B cell (primary cell): Measurements from ENCODE around the gene KLHL24. TPM values are rescaled to one million over a fixed set of nuclear protein-coding genes. Genes with fewer than 3 reads are reported as not detected.
A peak's percentile ranks its signal among the peaks of the same experiment; 100 is the strongest.

Experiments used
- ATAC-seq: fragments of 200-7000 bp; cut with Tn5 transposase; one replicate; pipeline ENCODE4 v1.10.0; 2021; ENCODE audit warnings: low read depth, mild to moderate bottlenecking, moderate number of reproducible peaks, moderate library complexity
- CTCF ChIA-PET: fragments of 350-600 bp; sonication (Branson Sonifier 250); formaldehyde crosslinking; loops from one replicate; lab custom pipeline; 2021; ENCODE audit warnings: antibody characterized with exemption, inconsistent platforms; lab: Charles Lee
- POLR2A ChIA-PET: fragments of 350-600 bp; sonication (Branson Sonifier 250); formaldehyde crosslinking; loops from one replicate; lab custom pipeline; 2021; ENCODE audit warnings: antibody characterized with exemption; lab: Charles Lee
- DNase-seq: peaks from one replicate; pipeline ENCODE4 v3.0.0; 2013
- H2AFZ ChIP-seq: 2 replicates; pipeline ENCODE4 v1.6.1; 2012; ENCODE audit warnings: mild to moderate bottlenecking, low read depth, low read length; ENCODE audit not compliant: insufficient read depth, poor library complexity, severe bottlenecking
- H3K27ac ChIP-seq, 2 donors: 1 replicate in 1 of 2; 2 replicates in 1 of 2; pipeline ENCODE4 v1.5.1; 2012 to 2013; ENCODE audit warnings: low read length in 2 of 2, mild to moderate bottlenecking in 2 of 2, moderate library complexity in 1 of 2
- H3K27me3 ChIP-seq, 4 experiments: fragments of 200-600 bp in 1 of 4; sonication (generic) in 1 of 4; replicated peaks in 1 of 4; 1 replicate in 2 of 4; 2 replicates in 2 of 4; pipeline versions ENCODE4 v1.6.1 to v1.7.0; 2013 to 2016; ENCODE audit warnings: low read length in 3 of 4, mild to moderate bottlenecking in 2 of 4, mixed read lengths in 1 of 4, moderate library complexity in 1 of 4; ENCODE audit not compliant: insufficient read depth in 4 of 4, control insufficient read depth in 3 of 4; ENCODE audit errors: control extremely low read depth in 1 of 4
- H3K36me3 ChIP-seq, 2 experiments: replicated peaks in 1 of 2; 1 replicate in 1 of 2; 2 replicates in 1 of 2; pipeline versions ENCODE4 v1.6.1 to v1.7.1; 2013; ENCODE audit warnings: low read length in 1 of 2; ENCODE audit not compliant: insufficient read depth in 2 of 2, control insufficient read depth in 1 of 2; ENCODE audit errors: control extremely low read depth in 1 of 2, extremely low read depth in 1 of 2
- H3K4me1 ChIP-seq, 2 donors: fragments of 200-600 bp in 1 of 2; sonication (generic) in 1 of 2; 1 replicate in 1 of 2; 2 replicates in 1 of 2; pipeline versions ENCODE4 v1.5.1 to v1.6.1; 2013 to 2017; ENCODE audit warnings: low read length in 2 of 2; ENCODE audit not compliant: control insufficient read depth in 2 of 2, insufficient read depth in 2 of 2
- H3K4me2 ChIP-seq: replicated peaks from 2 replicates; pipeline ENCODE3; 2012; ENCODE audit warnings: mild to moderate bottlenecking, low read depth, low read length; ENCODE audit not compliant: poor library complexity, severe bottlenecking
- H3K4me3 ChIP-seq, 5 experiments: fragments of 200-600 bp in 1 of 5; sonication (generic) in 1 of 5; 1 replicate in 3 of 5; 2 replicates in 2 of 5; pipeline versions ENCODE4 v1.5.1 to v1.7.0; 2011 to 2016; ENCODE audit warnings: low read length in 4 of 5, mild to moderate bottlenecking in 4 of 5, low read depth in 2 of 5, control low read depth in 1 of 5, moderate library complexity in 1 of 5; ENCODE audit not compliant: insufficient read depth in 1 of 5; ENCODE audit errors: control extremely low read depth in 1 of 5, extremely low read depth in 1 of 5
- H3K79me2 ChIP-seq: fragments of 200-600 bp; sonication (generic); one replicate; pipeline ENCODE4 v1.6.0; 2016; ENCODE audit warnings: low read length; ENCODE audit not compliant: control insufficient read depth, insufficient read depth
- H3K9ac ChIP-seq: fragments of 200-600 bp; sonication (generic); 2 replicates; pipeline ENCODE4 v1.6.1; 2017; ENCODE audit warnings: mild to moderate bottlenecking, low read length, moderate library complexity
- H3K9me3 ChIP-seq, 3 donors: one replicate each; pipeline versions ENCODE4 v1.6.1 to v1.7.1; 2013; ENCODE audit warnings: low read length in 2 of 3; ENCODE audit not compliant: control insufficient read depth in 2 of 3, insufficient read depth in 1 of 3; ENCODE audit errors: control extremely low read depth in 1 of 3
- H4K20me1 ChIP-seq: 2 replicates; pipeline ENCODE4 v1.6.0; 2012; ENCODE audit warnings: mild to moderate bottlenecking, low read length; ENCODE audit not compliant: insufficient read depth, control insufficient read depth, poor library complexity, severe bottlenecking
- H3K27ac Mint-ChIP-seq: one replicate; pipeline ENCODE4 v1.8.0; 2021; ENCODE audit warnings: mixed read lengths
- H3K27me3 Mint-ChIP-seq: one replicate; pipeline ENCODE4 v1.8.0; 2021; ENCODE audit warnings: mixed read lengths
- H3K4me1 Mint-ChIP-seq: one replicate; pipeline ENCODE4 v1.8.0; 2021; ENCODE audit warnings: mixed read lengths
- H3K4me3 Mint-ChIP-seq: one replicate; pipeline ENCODE4 v1.8.0; 2021; ENCODE audit warnings: mixed read lengths
- H3K9me3 Mint-ChIP-seq: one replicate; pipeline ENCODE4 v1.8.0; 2022; ENCODE audit warnings: mixed read lengths; ENCODE audit not compliant: insufficient read depth
- EZH2 ChIP-seq: IDR thresholded peaks from 2 replicates; pipeline ENCODE4 v1.6.1; 2012; ENCODE audit warnings: borderline replicate concordance, low read depth, mild to moderate bottlenecking, moderate library complexity, low read length; ENCODE audit not compliant: insufficient read depth, poor library complexity, severe bottlenecking
- WGBS: methylation state at CpG from one replicate; pipeline ENCODE4 v1.1.5; 2013; ENCODE audit warnings: missing lambda C conversion rate; ENCODE audit not compliant: insufficient coverage; 5-methylcytosine and 5-hydroxymethylcytosine counted together
- intact Hi-C: fragments of 100-400 bp; cut with micrococcal nuclease; formaldehyde crosslinking; loops from one replicate; pipeline ENCODE4 v1.10.0; 2022
- polyA plus RNA-seq: library from polyadenylated mRNA; depleted of rRNA; stranded (reverse); fragments of >200 nt; gene quantifications from 2 replicates; pipeline ENCODE4 v1.2.3, GENCODE V29; 2012
- total RNA-seq, 2 donors: library from RNA; stranded (reverse); fragments of 120-200 nt in 1 of 2; gene quantifications; 1 replicate in 1 of 2; 2 replicates in 1 of 2; pipeline versions ENCODE4 v1.2.3 to v1.2.4, GENCODE V29; 2013 to 2022
- TF ChIP-seq, protein P1 (sequence below): fragments of 200-600 bp; IDR thresholded peaks from one replicate; pipeline ENCODE4 v1.8.0; 2022; ENCODE audit warnings: antibody characterized with exemption, mild to moderate bottlenecking

KLHL24 gene
- total and polyA plus RNA-seq, 2 donors (not counting 1 experiment from before 2014, with no cell fraction given): 37.4 to 134 TPM

DNA sequence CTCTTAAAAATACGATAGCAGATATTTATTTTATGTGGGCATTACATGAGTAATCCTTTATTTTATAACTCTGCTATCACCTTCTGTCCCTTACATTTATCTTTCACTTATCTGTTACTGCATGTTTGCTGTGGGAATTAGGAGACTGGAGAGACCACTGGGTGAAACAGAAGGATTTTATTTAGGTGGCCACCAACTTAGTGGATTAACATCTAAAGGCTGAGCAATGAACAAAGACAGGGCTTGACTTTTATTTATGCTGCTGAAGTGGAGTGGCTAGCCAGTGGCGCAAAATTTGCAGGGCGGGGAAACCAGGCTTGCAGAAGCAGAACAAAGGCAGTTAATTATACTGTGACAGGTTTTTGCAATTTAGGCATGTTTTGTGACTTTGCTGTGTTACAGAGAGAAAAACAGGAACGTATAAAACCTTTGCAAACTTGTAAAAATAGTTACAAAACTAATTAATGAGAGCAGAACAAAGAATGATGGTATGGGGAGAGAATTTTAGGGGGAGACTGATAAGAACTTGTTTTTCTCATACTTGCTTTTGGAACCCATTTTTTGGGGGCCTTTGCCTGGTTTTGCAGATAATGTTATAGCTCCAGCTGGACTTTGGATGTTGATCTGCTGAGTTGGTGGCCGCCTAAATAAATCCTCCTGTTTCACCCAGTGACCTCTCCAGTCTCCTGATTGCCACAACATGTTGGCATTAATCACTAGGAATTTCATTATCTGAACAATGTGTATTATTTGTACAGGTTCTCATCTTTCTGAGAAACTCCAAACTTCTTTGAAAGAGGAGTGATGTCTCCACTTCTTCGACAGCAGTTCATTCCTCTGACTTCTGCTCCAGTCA, 18.0 kb downstream of the KLHL24 start:
- peaks cover 20 to 52% (median 41%) of the 10 kb centered on the region in 3 donors for H3K9me3 ChIP-seq
- TF ChIP-seq EZH2: no peak
- TF ChIP-seq, protein P1, sequence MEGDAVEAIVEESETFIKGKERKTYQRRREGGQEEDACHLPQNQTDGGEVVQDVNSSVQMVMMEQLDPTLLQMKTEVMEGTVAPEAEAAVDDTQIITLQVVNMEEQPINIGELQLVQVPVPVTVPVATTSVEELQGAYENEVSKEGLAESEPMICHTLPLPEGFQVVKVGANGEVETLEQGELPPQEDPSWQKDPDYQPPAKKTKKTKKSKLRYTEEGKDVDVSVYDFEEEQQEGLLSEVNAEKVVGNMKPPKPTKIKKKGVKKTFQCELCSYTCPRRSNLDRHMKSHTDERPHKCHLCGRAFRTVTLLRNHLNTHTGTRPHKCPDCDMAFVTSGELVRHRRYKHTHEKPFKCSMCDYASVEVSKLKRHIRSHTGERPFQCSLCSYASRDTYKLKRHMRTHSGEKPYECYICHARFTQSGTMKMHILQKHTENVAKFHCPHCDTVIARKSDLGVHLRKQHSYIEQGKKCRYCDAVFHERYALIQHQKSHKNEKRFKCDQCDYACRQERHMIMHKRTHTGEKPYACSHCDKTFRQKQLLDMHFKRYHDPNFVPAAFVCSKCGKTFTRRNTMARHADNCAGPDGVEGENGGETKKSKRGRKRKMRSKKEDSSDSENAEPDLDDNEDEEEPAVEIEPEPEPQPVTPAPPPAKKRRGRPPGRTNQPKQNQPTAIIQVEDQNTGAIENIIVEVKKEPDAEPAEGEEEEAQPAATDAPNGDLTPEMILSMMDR: no peak
- Mint-ChIP-seq H3K4me1 (peaks cover 5% of the 10 kb centered on the region), H3K9me3 (peaks cover 20% of the 10 kb centered on the region), H3K27ac (no peak overlapping the region), H3K4me3 (no peak overlapping the region), H3K27me3 (no peaks in the 10 kb centered on the region)
- peaks cover 5 to 63% of the 10 kb centered on the region in 2 experiments for H3K36me3 ChIP-seq
- ChIA-PET POLR2A (no interaction called here), CTCF (no interaction called here)
- intact Hi-C loops: no loop called here
- H3K9ac ChIP-seq: peak overlapping the region; percentile 1
- H3K79me2 ChIP-seq: peaks cover 76% of the 10 kb centered on the region
- H3K27me3 ChIP-seq: no peaks in the 10 kb centered on the region
- H3K27ac ChIP-seq: no peak overlapping the region
- no peak overlapping the region for H3K4me3 ChIP-seq
- no peak overlapping the region for H2AFZ ChIP-seq
- peak; percentile 42 for DNase-seq
- no peak overlapping the region for H3K4me2 ChIP-seq
- 93% methylated on average over 2 of the region's 6 CpGs for WGBS
- H3K4me1 ChIP-seq: no peaks in the 10 kb centered on the region
- ATAC-seq: no peak
- peaks cover 34% of the 10 kb centered on the region for H4K20me1 ChIP-seq

GRCh38 chr3:183654727-183655126, 19.3 kb downstream of the KLHL24 start:
- Histone ChIP-seq H4K20me1 (peaks cover 42% of the 10 kb centered on the region), H3K27me3 (no peaks in the 10 kb centered on the region), H3K27ac (no peak overlapping the region), H3K4me2 (no peak overlapping the region), H3K9ac (no peak overlapping the region), H3K4me3 (no peak overlapping the region), H3K36me3 (peaks cover 5 to 60% of the 10 kb centered on the region in 2 experiments), H2AFZ (no peak overlapping the region), H3K4me1 (no peaks in the 10 kb centered on the region), H3K9me3 (peaks cover 20 to 52% (median 34%) of the 10 kb centered on the region in 3 donors), H3K79me2 (peaks cover 79% of the 10 kb centered on the region)
- no peak overlapping the region for H3K27ac Mint-ChIP-seq
- ATAC-seq (no peak), DNase-seq (no peak)
- peaks cover 9% of the 10 kb centered on the region for H3K4me1 Mint-ChIP-seq
- no peak for TF ChIP-seq EZH2
- TF ChIP-seq, protein P1: no peak
- intact Hi-C loops: no loop called here
- no peaks in the 10 kb centered on the region for H3K27me3 Mint-ChIP-seq
- peaks cover 20% of the 10 kb centered on the region for H3K9me3 Mint-ChIP-seq
- no peak overlapping the region for H3K4me3 Mint-ChIP-seq
- WGBS: no CpG with 5 or more reads among the region's 1 CpG
- ChIA-PET POLR2A (no interaction called here), CTCF (no interaction called here)
